GM21367 (cell line): Measurements from ENCODE around the gene SHISA8.
"Not testable (repeated sequence)": the region's sequence is repeated elsewhere in the genome, so short reads cannot be mapped to it uniquely, and the experiment has no call there.

Experiments
- ATAC-seq: cut with Tn5 transposase; IDR thresholded peaks from one replicate; pipeline ENCODE4 v1.9.1; 2021; ENCODE audit not compliant: unreplicated experiment

The SHISA8 gene

GRCh38 chr22:41900652-41901312 is 14.1 kb downstream of the SHISA8 start:
- ATAC-seq, result no peak

GRCh38 chr22:41899992-41900651 is 14.8 kb downstream of the SHISA8 start:
- no peak for ATAC-seq

GRCh38 chr22:41899110-41899509 is 15.8 kb downstream of the SHISA8 start:
- ATAC-seq, result no peak

- no peak for ATAC-seq
Observed at GRCh38 chr22:41898645-41899044, 16.2 kb downstream of the SHISA8 start.

GRCh38 chr22:41893591-41894375 is 21.1 kb downstream of the SHISA8 start:
- ATAC-seq, result no peak

GRCh38 chr22:41892721-41893120 is 22.2 kb downstream of the SHISA8 start:
- ATAC-seq, result no peak

GRCh38 chr22:41891407-41891806 is 23.5 kb downstream of the SHISA8 start:
- ATAC-seq, result no peak

GRCh38 chr22:41888627-41889200 is 26.2 kb downstream of the SHISA8 start:
- ATAC-seq, result no peak

- ATAC-seq, result no peak
Observed at GRCh38 chr22:41885516-41885915, 29.4 kb downstream of the SHISA8 start.

GRCh38 chr22:41885116-41885515 is 29.8 kb downstream of the SHISA8 start:
- no peak for ATAC-seq

GRCh38 chr22:41883400-41883799 is 31.5 kb downstream of the SHISA8 start:
- ATAC-seq, result no peak

GRCh38 chr22:41880653-41881052 is 34.2 kb downstream of the SHISA8 start:
- no peak for ATAC-seq

GRCh38 chr22:41876675-41877074 is 38.2 kb downstream of the SHISA8 start:
- no peak for ATAC-seq

- no peak for ATAC-seq
Observed at GRCh38 chr22:41876275-41876674, 38.6 kb downstream of the SHISA8 start.

GRCh38 chr22:41875531-41876270 is 39.2 kb downstream of the SHISA8 start:
- ATAC-seq, result no peak

- ATAC-seq, result no peak
Observed at GRCh38 chr22:41874090-41874489, 40.8 kb downstream of the SHISA8 start.

GRCh38 chr22:41873391-41873790 is 41.5 kb downstream of the SHISA8 start:
- ATAC-seq, result no peak

GRCh38 chr22:41870786-41871185 is 44.1 kb downstream of the SHISA8 start:
- ATAC-seq, result no peak

GRCh38 chr22:41870081-41870480 is 44.8 kb downstream of the SHISA8 start:
- ATAC-seq, result not testable (repeated sequence)

- ATAC-seq, result no peak
Observed at GRCh38 chr22:41868556-41868955, 46.3 kb downstream of the SHISA8 start.

- no peak for ATAC-seq
Observed at GRCh38 chr22:41863472-41863871, 51.4 kb downstream of the SHISA8 start.
